ENCODE data around the gene CREB3L2.

The CREB3L2 gene

DNA sequence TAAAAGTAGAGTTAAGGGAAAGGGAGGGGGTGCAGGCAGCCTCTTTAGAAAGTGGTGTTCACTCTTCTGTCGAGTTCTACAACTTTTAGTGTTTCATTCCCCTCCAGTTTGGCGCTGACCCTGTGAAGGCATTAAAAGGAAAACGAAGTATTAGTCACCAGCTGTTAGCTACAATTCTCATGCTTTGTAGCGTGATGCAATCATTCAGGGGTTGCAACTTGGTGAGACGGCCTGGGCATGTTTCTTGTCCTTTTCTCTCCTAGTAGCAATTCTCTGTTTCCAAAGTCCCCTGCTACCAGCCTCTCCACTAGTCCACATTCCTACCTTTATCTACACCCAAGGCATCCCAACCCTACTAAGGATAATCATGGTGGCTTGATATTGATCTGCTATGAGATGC is 121.5 kb downstream of the CREB3L2 start:
- in situ Hi-C loops (cut with HindIII; ENCODE audit: low sequenced_read_pairs) = no loop called here

DNA sequence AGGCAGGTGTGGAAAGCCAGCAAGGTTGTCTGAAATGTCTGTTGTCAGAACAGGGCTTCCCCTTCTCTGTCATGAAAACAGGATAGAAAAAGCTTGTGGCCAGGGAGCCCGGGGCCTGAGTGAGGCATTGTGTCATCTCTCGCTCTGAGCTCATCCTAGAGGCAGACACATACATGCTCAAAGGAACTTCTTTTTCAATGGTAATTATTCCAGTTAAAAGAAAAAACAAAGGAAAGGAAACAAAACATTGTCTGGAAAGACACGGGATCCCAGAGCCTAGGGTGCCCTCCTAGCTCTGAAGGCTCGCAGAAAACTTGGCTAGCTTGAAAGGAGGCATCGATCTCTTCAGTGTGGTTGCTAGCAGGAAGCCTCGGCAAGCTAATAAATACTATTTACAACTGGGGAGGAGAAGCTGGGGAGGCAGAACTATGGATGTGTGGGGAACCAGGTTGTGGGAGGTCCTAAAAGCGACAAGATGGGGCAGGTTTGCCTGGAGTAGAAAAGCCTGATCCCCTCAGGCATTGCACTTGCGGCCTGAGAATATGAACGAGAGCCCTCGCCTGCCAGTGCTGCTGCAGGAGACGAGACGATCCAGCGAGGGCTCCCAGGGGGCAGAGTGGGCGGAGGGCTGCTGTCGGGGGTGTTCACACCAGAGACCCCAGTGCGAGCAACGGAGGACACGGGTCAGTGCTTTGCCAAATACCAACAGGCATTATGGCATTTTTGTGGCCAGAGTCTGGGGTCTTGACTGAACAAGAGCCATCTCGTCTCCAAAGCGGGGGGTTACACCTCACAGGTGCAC is 122.3 kb downstream of the CREB3L2 start:
- in situ Hi-C loops (cut with HindIII; ENCODE audit: low sequenced_read_pairs) = loop anchor here (5.0 kb wide), 1 partner anchor 48 kb away; no protein-coding TSS in a partner anchor

- in situ Hi-C loops (cut with HindIII; ENCODE audit: low sequenced_read_pairs) = loop anchor here (5.0 kb wide), 1 partner anchor 49 kb away; no protein-coding TSS in a partner anchor
Observed at GRCh38 chr7:137878333-137878961, 123.4 kb downstream of the CREB3L2 start.

DNA sequence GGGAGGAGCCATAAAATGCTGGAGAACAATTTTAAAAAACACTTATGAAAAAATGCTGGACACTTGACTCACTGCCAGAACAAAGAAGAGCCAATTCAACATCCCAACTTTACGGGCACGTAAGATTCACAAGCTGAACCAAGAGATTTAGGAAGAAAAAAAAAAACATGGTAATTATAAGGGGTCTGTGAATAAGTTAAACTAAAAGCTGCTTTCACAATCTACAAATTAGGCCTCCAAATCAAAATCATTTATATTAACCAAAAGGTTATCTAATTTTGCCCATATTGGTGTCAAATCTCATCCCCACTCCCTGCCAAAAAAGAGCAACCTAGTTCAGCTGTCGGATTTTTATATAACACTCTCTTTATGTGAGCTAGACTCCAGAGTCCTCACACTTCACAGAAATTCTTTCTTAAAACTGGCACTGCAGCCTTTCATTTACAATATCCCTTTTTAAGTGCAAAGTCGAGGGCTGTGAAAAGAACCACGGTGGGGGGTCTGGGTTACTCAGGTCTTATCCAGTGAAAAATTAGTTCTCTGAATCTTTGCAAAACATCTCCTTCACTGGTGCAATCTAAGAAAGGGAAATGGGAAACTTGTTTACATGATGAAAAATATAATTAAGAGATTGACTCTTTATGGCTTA is 124.7 kb downstream of the CREB3L2 start:
- in situ Hi-C loops (cut with HindIII; ENCODE audit: low sequenced_read_pairs) = loop anchor here (5.0 kb wide), 1 partner anchor 50 kb away; no protein-coding TSS in a partner anchor

- in situ Hi-C loops (cut with HindIII; ENCODE audit: low sequenced_read_pairs) = loop anchor here (5.0 kb wide), 1 partner anchor 52 kb away; no protein-coding TSS in a partner anchor
Observed at GRCh38 chr7:137875746-137876145, 126.1 kb downstream of the CREB3L2 start.

DNA sequence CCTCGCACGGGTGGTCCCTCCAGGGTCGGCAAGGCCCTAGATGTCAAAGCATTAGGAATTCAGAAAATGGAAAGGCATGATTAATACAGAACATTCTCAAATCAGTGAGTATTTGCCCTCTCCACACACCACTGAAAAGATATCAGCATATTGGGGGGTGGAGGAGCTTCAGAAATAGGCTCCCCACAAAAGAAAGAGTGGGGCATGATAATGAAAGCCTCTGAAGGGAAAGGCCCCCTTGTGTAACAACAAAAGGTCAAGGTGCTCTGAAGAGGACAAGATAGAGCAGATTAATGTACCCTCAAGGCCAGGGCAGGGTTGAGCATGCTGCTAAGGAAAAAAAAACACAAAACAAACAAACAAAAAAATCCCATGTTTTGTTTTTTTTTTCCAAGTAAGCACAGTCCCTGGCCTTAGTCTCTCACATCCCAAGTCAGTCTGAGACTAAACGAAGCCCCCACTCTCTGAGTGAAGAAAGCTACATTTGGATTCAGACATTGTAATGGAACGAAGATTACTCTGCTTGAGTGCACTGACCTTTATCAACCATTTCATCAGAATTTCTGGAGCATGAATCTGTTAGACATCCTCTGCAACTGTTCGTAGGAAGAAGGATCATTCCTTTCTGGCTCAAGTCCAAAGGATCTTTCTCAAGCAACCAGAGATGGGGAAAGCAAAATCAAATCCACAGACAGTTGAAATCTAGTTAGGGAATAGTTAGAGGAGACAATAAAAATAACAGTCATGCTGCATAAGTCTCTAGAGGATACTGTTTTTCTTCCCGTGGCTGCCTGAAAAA is 127.7 kb downstream of the CREB3L2 start:
- in situ Hi-C loops (cut with HindIII; ENCODE audit: low sequenced_read_pairs) = no loop called here

GRCh38 chr7:137873524-137873923 is 128.4 kb downstream of the CREB3L2 start:
- in situ Hi-C loops (cut with HindIII; ENCODE audit: low sequenced_read_pairs) = no loop called here

DNA sequence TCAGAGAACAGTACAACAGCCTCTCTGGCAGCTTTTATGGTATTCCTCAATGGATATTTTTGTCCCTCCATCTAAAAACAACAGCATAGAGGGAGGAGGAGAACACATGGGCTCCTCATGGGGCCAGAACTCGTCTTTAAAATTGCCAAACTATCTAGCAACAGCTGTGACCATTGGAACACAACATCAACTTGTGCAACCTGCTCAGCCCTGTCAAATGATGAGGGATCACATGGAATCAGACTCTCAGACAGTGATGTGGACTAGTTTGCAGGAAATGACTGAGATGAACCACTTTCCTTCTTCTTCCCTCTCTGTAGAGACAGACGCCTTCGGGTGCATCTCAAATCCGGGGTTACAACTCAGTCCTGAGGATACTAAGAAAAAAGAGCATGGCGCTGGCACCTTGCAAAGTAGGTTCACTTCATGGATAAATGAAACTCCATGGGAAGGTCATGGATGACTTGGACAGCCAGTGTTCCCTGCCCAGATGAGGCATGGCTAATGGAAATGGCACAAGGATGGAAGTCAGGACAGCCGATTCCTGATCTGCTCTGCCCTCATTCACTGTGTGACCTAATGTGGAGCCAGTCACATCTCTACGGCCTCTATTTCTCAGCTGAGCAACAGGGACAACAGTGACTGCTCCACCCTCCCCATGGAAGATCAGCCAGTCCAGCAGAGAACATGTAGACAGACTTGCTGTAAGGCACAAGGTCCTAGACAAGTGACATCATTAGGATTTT is 130.5 kb downstream of the CREB3L2 start:
- in situ Hi-C loops (cut with HindIII; ENCODE audit: low sequenced_read_pairs) = no loop called here

GRCh38 chr7:137870684-137871083 is 131.2 kb downstream of the CREB3L2 start:
- in situ Hi-C loops (cut with HindIII; ENCODE audit: low sequenced_read_pairs) = no loop called here

DNA sequence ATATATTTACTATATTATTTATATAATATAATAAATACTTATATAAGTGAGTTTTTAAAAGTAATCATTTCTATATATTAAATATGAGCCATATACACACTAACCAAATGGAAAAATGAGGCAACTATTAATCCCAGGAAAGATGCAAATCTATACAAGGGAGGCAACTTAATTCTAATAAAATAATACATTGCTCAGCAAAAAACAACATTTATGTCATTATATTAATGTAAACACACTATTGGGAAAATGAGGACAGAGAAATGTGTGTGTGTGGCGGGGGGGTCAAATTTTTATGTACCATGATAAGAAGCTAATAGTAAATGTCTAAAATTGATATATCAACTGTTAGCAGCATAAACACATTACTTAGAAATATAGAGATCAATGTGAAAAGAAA is 131.8 kb downstream of the CREB3L2 start:
- in situ Hi-C loops (cut with HindIII; ENCODE audit: low sequenced_read_pairs) = no loop called here

DNA sequence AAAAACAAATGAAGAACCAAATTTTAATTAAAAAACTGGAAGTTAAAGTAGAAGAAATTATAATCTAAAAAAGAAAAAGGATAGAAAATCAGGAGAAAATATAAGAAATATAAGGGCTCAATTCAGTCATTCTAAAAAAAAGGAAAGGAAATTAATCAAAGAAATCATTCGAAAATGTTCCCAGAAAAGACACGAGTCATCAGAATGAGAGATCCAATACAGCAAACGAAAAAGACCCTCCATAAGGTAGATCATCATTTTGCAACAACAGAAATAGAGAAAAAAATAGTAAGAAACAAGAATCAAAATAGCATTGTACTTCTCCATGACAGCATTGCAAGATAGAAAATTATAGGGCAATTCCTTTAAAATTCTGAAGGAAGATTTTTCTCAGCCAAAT is 132.6 kb downstream of the CREB3L2 start:
- in situ Hi-C loops (cut with HindIII; ENCODE audit: low sequenced_read_pairs) = no loop called here

DNA sequence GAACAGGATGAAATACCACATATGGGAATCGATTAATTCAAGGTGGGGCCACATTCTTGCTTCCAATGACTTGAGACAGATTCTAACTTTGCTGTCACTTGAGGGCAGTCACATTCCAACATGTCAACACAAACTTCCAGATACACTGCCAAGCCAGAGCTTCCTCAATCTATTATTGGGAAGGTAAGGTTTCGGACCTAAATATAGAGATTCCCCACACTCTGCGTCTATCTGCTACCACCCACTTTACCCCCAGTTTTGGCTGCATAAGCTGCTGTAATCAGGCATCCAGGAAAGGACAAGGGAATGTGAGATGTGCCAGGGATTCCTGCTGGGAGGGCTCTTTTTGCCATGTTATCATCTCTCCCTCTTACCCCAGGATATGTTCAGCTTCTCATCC is 134.6 kb downstream of the CREB3L2 start:
- in situ Hi-C loops (cut with HindIII; ENCODE audit: low sequenced_read_pairs) = no loop called here

- in situ Hi-C loops (cut with HindIII; ENCODE audit: low sequenced_read_pairs) = no loop called here
Observed at GRCh38 chr7:137865764-137866163, 136.1 kb downstream of the CREB3L2 start.

- in situ Hi-C loops (cut with HindIII; ENCODE audit: low sequenced_read_pairs) = no loop called here
Observed at GRCh38 chr7:137862964-137863363, 138.9 kb downstream of the CREB3L2 start.

- in situ Hi-C loops (cut with HindIII; ENCODE audit: low sequenced_read_pairs) = no loop called here
Observed at GRCh38 chr7:137862358-137862757, 139.5 kb downstream of the CREB3L2 start.

GRCh38 chr7:137860542-137860941 is 141.3 kb downstream of the CREB3L2 start:
- in situ Hi-C loops (cut with HindIII; ENCODE audit: low sequenced_read_pairs) = no loop called here

DNA sequence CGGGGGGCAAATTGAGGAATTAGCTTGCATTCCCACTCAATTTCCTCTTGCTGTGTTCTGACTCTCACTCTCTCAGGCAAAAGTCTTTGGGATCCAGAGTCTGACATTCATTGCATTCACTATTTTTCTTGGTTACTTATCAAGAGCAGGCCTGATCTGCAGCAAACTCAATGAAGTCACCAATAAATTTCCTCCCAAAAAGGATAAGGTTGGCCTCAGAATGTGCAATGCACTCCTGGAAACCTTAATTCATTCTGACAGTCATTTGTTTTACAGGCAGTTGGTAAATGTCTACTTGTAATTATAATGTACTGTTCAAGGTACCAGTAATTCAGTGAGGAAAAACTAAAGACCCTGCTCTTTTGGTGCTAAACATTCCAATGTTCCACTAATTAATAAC is 148.8 kb downstream of the CREB3L2 start:
- in situ Hi-C loops (cut with HindIII; ENCODE audit: low sequenced_read_pairs) = no loop called here

DNA sequence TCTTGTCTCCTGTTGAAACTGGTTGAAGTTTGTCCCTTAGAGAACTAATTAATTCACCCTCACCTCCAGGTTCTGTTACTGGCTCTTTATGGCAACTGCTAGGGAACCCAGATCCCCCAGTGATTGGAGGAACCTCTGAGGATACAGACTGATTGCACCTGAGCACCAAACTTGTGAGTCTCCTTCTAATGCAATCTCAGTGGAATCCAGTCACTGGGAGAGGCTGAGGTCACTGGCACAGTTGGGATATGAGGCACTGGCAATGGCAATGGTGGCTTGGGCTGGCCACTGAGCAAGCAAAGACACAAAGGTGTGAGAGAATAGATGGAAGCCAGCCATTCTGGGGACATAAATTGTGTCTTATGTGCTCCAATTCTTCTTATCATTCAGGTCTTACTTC is 149.8 kb downstream of the CREB3L2 start:
- in situ Hi-C loops (cut with HindIII; ENCODE audit: low sequenced_read_pairs) = no loop called here

DNA sequence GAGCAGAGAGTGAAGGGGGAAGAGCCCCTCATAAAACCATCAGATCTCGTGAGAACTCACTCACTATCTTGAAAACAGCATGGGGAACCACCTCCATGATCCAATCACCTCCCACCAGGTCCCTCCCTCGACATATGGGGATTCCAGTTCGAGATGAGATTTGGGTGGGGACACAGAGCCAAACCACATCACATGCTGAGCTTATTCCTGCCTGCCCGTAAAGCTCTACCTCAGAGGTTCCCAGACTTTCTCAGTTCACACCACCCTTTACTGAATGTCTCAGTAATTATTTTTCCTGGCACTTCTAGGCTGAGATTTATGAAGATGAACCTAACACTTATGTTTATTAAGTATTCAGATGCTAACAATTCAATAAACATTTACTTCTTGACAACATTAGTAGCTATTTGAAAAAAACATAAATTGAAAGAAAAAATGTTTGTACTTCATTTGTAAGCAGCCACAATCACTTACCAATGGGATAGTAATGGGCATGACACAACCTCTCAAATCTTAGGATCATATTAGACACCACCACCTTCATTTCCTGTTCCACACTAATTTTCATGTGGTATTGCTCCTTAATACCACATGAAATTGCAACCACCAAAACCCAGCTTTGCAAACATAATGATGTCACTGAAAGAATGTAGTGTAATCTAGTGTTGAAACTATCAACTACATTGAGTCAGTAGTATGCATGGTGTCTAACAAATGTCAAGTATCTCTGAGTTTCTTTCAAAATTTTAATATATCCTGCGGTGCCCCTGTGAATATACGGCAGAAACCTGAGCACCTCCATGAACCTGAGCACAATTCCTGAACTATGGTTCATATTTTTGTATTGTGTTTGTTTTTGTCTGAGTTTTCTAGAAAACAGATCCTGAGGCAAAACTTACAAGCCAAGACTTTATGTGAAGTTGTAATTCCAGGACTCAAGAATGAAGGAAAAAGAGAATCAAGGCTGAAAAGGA is 150.6 kb downstream of the CREB3L2 start:
- in situ Hi-C loops (cut with HindIII; ENCODE audit: low sequenced_read_pairs) = no loop called here
